Neural cell (in vitro differentiated cells): ENCODE data around the gene VEGFB.

Source experiments
- EP300 ChIP-seq: fragments of 450-650 bp; conservative IDR thresholded peaks from 2 replicates; pipeline ENCODE4 v1.6.1; 2014; ENCODE audit warnings: antibody characterized with exemption, mild to moderate bottlenecking, moderate library complexity; ENCODE audit not compliant: poor library complexity, severe bottlenecking
- EZH2 ChIP-seq: fragments of 200-600, 300-800 bp; shearing (Covaris generic), sonication (generic); IDR thresholded peaks from 2 replicates; pipeline ENCODE4 v1.6.1; 2014; ENCODE audit warnings: antibody characterized with exemption, low read length, borderline replicate concordance, mild to moderate bottlenecking; ENCODE audit not compliant: insufficient read depth, poor library complexity, severe bottlenecking
- MXI1 ChIP-seq: fragments of 450-650 bp; conservative IDR thresholded peaks from 2 replicates; pipeline ENCODE4 v1.6.1; 2014; ENCODE audit warnings: antibody characterized with exemption, mild to moderate bottlenecking; ENCODE audit not compliant: poor library complexity, severe bottlenecking
- POLR2AphosphoS5 ChIP-seq: IDR thresholded peaks from 2 replicates; pipeline ENCODE4 v1.6.1; 2012
- RAD21 ChIP-seq: fragments of 450-650 bp; conservative IDR thresholded peaks from 2 replicates; pipeline ENCODE4 v1.6.1; 2014; ENCODE audit warnings: antibody characterized with exemption, mild to moderate bottlenecking, moderate library complexity
- SMC3 ChIP-seq: fragments of 450-650 bp; conservative IDR thresholded peaks from 2 replicates; pipeline ENCODE4 v1.6.1; 2014; ENCODE audit warnings: antibody characterized with exemption, mild to moderate bottlenecking, moderate library complexity; ENCODE audit not compliant: poor library complexity
- TAF1 ChIP-seq: IDR thresholded peaks from 2 replicates; pipeline ENCODE4 v1.6.1; 2012; ENCODE audit warnings: low read depth
- TF ChIP-seq, protein P1 (sequence below): fragments of 450-650 bp; IDR thresholded peaks from 2 replicates; pipeline ENCODE4 v1.5.1; 2014; ENCODE audit warnings: antibody characterized with exemption, mild to moderate bottlenecking, moderate library complexity; ENCODE audit not compliant: poor library complexity, severe bottlenecking
- TF ChIP-seq, protein P2 (sequence below): IDR thresholded peaks from 2 replicates; pipeline ENCODE4 v1.6.1; 2012; ENCODE audit warnings: borderline replicate concordance

DNA sequence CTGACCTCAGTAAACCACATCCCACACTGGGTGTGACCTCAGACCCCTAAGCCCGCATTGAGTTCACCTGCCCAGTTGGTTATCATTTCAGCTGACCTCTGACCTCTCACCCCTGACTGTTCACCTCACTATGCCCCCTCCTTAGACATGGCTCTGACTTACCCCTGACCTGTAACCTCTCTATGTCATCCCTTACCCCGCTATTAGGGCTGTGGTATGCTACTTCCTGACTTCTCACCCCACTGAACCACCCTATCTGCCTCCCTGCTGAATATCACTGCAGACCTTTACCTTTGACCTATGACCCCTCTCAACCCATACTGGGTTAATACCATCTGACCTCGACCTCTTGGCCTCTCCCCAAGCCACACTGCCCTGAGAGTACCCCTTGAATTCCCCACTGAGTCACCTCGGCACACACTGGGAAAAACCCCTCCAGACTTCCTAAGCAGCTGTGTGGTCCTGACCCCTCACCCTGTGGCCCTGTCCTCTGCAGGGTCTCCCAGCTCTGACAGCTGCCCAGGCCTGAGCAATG, 25.2 kb downstream of the VEGFB start:
- TF ChIP-seq, protein P1, sequence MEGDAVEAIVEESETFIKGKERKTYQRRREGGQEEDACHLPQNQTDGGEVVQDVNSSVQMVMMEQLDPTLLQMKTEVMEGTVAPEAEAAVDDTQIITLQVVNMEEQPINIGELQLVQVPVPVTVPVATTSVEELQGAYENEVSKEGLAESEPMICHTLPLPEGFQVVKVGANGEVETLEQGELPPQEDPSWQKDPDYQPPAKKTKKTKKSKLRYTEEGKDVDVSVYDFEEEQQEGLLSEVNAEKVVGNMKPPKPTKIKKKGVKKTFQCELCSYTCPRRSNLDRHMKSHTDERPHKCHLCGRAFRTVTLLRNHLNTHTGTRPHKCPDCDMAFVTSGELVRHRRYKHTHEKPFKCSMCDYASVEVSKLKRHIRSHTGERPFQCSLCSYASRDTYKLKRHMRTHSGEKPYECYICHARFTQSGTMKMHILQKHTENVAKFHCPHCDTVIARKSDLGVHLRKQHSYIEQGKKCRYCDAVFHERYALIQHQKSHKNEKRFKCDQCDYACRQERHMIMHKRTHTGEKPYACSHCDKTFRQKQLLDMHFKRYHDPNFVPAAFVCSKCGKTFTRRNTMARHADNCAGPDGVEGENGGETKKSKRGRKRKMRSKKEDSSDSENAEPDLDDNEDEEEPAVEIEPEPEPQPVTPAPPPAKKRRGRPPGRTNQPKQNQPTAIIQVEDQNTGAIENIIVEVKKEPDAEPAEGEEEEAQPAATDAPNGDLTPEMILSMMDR, result no peak
- no peak for TF ChIP-seq MXI1
- TF ChIP-seq EZH2, result no peak
- no peak for TF ChIP-seq RAD21
- no peak for TF ChIP-seq POLR2AphosphoS5
- TF ChIP-seq TAF1, result no peak
- TF ChIP-seq EP300, result no peak
- TF ChIP-seq, protein P2, sequence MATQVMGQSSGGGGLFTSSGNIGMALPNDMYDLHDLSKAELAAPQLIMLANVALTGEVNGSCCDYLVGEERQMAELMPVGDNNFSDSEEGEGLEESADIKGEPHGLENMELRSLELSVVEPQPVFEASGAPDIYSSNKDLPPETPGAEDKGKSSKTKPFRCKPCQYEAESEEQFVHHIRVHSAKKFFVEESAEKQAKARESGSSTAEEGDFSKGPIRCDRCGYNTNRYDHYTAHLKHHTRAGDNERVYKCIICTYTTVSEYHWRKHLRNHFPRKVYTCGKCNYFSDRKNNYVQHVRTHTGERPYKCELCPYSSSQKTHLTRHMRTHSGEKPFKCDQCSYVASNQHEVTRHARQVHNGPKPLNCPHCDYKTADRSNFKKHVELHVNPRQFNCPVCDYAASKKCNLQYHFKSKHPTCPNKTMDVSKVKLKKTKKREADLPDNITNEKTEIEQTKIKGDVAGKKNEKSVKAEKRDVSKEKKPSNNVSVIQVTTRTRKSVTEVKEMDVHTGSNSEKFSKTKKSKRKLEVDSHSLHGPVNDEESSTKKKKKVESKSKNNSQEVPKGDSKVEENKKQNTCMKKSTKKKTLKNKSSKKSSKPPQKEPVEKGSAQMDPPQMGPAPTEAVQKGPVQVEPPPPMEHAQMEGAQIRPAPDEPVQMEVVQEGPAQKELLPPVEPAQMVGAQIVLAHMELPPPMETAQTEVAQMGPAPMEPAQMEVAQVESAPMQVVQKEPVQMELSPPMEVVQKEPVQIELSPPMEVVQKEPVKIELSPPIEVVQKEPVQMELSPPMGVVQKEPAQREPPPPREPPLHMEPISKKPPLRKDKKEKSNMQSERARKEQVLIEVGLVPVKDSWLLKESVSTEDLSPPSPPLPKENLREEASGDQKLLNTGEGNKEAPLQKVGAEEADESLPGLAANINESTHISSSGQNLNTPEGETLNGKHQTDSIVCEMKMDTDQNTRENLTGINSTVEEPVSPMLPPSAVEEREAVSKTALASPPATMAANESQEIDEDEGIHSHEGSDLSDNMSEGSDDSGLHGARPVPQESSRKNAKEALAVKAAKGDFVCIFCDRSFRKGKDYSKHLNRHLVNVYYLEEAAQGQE, result no peak
- TF ChIP-seq SMC3, result no peak
